ENCODE results near the gene ELOVL6. TPM values are rescaled to one million over a fixed set of nuclear protein-coding genes. Genes with fewer than 3 reads are reported as not detected.

The ELOVL6 gene
- polyA plus RNA-seq, 1 donor from 2014 or later = 21.3 TPM

DNA sequence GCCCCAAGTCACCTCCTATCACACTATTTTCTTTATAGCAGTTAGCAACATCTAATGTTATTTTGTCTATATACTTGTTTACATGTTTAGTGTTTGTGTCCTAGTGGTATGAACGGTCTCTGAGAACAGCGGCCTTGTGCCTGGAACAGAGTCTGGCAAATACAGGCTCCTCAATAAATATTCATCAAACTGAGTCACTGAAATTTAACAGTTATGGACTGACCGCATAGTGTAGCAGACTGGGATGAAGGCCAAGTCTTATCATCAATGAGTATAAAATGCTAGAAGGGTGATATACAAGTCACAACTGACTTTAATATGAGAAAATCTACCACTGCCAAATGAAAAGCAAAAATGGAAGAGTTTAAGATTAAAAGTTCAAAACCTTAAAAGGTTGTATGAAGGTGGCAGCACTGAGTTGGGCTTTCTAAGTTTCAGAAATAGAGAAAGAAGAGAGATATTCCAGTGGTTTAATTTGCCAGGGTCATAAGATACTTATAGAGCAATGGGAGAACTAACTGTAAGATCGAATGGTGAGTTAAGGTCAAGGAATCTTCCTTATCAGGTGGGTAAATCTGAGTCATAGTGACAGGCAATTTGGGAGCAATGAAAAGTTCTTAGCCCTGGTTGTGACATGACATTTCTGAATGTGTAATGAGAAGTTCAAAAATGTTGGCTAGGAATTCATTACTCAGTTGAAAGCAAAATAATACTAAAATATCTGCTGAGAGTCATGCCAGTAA lies 34.9 kb downstream of the ELOVL6 start:
- H3K79me2 ChIP-seq (replicated peaks; ENCODE audit: insufficient read depth, low read length) = peaks cover 17% of the 10 kb centered on the region
- no peaks in the 10 kb centered on the region for H3K36me3 ChIP-seq (ENCODE audit: insufficient read depth, low read length)
- H3K4me3 ChIP-seq (ENCODE audit: low read length) = no peak overlapping the region
- H3K9me2 ChIP-seq (ENCODE audit: insufficient read depth, low read length) = no peaks in the 10 kb centered on the region
- no peaks in the 10 kb centered on the region for H3K9me3 ChIP-seq (ENCODE audit: low read length)
- no peak overlapping the region for H3K27ac ChIP-seq (ENCODE audit: low read length)
- no peak overlapping the region for H3K9ac ChIP-seq (ENCODE audit: low read length)
- no peak overlapping the region for H2AFZ ChIP-seq (ENCODE audit: low read depth, low read length)
- no peaks in the 10 kb centered on the region for H3F3A ChIP-seq (ENCODE audit: insufficient read depth, low read length, poor library complexity, severe bottlenecking)
- H3K27me3 ChIP-seq (ENCODE audit: insufficient read depth, low read depth, low read length) = no peaks in the 10 kb centered on the region
- no peak overlapping the region for H3K4me2 ChIP-seq (ENCODE audit: low read length)
- no peaks in the 10 kb centered on the region for H4K20me1 ChIP-seq (ENCODE audit: insufficient read depth)
- no peak for TF ChIP-seq MXI1 (conservative IDR thresholded peaks at IDR 0.05; ENCODE audit: poor library complexity, severe bottlenecking)
- TF ChIP-seq EZH2 (IDR thresholded peaks at IDR 0.05; ENCODE audit: borderline replicate concordance, insufficient read depth, low read length, poor library complexity, severe bottlenecking) = no peak
- no peak for TF ChIP-seq EP300 (conservative IDR thresholded peaks at IDR 0.05; ENCODE audit: poor library complexity, severe bottlenecking)
- no peak for TF ChIP-seq TAF1 (IDR thresholded peaks at IDR 0.05; ENCODE audit: low read depth)
- no peak for TF ChIP-seq RAD21 (conservative IDR thresholded peaks at IDR 0.05)
- no peak for TF ChIP-seq SMC3 (conservative IDR thresholded peaks at IDR 0.05; ENCODE audit: poor library complexity)
- TF ChIP-seq, protein P1, sequence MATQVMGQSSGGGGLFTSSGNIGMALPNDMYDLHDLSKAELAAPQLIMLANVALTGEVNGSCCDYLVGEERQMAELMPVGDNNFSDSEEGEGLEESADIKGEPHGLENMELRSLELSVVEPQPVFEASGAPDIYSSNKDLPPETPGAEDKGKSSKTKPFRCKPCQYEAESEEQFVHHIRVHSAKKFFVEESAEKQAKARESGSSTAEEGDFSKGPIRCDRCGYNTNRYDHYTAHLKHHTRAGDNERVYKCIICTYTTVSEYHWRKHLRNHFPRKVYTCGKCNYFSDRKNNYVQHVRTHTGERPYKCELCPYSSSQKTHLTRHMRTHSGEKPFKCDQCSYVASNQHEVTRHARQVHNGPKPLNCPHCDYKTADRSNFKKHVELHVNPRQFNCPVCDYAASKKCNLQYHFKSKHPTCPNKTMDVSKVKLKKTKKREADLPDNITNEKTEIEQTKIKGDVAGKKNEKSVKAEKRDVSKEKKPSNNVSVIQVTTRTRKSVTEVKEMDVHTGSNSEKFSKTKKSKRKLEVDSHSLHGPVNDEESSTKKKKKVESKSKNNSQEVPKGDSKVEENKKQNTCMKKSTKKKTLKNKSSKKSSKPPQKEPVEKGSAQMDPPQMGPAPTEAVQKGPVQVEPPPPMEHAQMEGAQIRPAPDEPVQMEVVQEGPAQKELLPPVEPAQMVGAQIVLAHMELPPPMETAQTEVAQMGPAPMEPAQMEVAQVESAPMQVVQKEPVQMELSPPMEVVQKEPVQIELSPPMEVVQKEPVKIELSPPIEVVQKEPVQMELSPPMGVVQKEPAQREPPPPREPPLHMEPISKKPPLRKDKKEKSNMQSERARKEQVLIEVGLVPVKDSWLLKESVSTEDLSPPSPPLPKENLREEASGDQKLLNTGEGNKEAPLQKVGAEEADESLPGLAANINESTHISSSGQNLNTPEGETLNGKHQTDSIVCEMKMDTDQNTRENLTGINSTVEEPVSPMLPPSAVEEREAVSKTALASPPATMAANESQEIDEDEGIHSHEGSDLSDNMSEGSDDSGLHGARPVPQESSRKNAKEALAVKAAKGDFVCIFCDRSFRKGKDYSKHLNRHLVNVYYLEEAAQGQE (IDR thresholded peaks at IDR 0.05; ENCODE audit: borderline replicate concordance) = no peak
- TF ChIP-seq, protein P2, sequence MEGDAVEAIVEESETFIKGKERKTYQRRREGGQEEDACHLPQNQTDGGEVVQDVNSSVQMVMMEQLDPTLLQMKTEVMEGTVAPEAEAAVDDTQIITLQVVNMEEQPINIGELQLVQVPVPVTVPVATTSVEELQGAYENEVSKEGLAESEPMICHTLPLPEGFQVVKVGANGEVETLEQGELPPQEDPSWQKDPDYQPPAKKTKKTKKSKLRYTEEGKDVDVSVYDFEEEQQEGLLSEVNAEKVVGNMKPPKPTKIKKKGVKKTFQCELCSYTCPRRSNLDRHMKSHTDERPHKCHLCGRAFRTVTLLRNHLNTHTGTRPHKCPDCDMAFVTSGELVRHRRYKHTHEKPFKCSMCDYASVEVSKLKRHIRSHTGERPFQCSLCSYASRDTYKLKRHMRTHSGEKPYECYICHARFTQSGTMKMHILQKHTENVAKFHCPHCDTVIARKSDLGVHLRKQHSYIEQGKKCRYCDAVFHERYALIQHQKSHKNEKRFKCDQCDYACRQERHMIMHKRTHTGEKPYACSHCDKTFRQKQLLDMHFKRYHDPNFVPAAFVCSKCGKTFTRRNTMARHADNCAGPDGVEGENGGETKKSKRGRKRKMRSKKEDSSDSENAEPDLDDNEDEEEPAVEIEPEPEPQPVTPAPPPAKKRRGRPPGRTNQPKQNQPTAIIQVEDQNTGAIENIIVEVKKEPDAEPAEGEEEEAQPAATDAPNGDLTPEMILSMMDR (IDR thresholded peaks at IDR 0.05; ENCODE audit: poor library complexity, severe bottlenecking) = no peak
- no peak for TF ChIP-seq POLR2AphosphoS5 (IDR thresholded peaks at IDR 0.05)

DNA sequence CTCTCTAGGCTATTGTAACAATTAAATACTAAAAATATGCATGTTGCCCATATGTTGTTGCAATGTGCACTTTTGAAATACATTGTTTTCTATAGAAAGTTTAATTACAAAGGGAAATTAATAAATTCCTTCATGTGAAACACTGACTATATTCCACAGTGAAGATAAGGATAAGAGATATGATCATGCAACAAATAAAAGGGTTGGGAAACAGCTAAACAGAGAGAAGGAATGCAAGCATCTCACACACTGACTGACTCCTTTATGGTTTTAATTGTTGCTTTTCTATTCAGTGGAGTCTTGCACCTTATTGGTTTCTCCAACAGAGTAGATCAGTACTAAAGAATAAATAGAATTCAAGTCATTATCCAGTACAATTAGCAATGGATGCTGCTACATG lies 37.8 kb downstream of the ELOVL6 start:
- no peaks in the 10 kb centered on the region for H3K36me3 ChIP-seq (ENCODE audit: insufficient read depth, low read length)
- H2AFZ ChIP-seq (ENCODE audit: low read depth, low read length) = no peak overlapping the region
- H3K9me2 ChIP-seq (ENCODE audit: insufficient read depth, low read length) = no peaks in the 10 kb centered on the region
- no peak overlapping the region for H3K27ac ChIP-seq (ENCODE audit: low read length)
- H3F3A ChIP-seq (ENCODE audit: insufficient read depth, low read length, poor library complexity, severe bottlenecking) = no peaks in the 10 kb centered on the region
- no peak overlapping the region for H3K4me2 ChIP-seq (ENCODE audit: low read length)
- H3K9ac ChIP-seq (ENCODE audit: low read length) = no peak overlapping the region
- H3K79me2 ChIP-seq (replicated peaks; ENCODE audit: insufficient read depth, low read length) = peaks cover 34% of the 10 kb centered on the region
- H3K9me3 ChIP-seq (ENCODE audit: low read length) = no peaks in the 10 kb centered on the region
- H4K20me1 ChIP-seq (ENCODE audit: insufficient read depth) = no peaks in the 10 kb centered on the region
- TF ChIP-seq TAF1 (IDR thresholded peaks at IDR 0.05; ENCODE audit: low read depth) = no peak
- TF ChIP-seq EP300 (conservative IDR thresholded peaks at IDR 0.05; ENCODE audit: poor library complexity, severe bottlenecking) = no peak
- TF ChIP-seq EZH2 (IDR thresholded peaks at IDR 0.05; ENCODE audit: borderline replicate concordance, insufficient read depth, low read length, poor library complexity, severe bottlenecking) = no peak
- TF ChIP-seq, protein P1 (IDR thresholded peaks at IDR 0.05; ENCODE audit: borderline replicate concordance) = no peak
- TF ChIP-seq RAD21 (conservative IDR thresholded peaks at IDR 0.05) = no peak
- TF ChIP-seq, protein P2 (IDR thresholded peaks at IDR 0.05; ENCODE audit: poor library complexity, severe bottlenecking) = no peak
- no peak for TF ChIP-seq MXI1 (conservative IDR thresholded peaks at IDR 0.05; ENCODE audit: poor library complexity, severe bottlenecking)
- TF ChIP-seq SMC3 (conservative IDR thresholded peaks at IDR 0.05; ENCODE audit: poor library complexity) = no peak
- no peak for TF ChIP-seq POLR2AphosphoS5 (IDR thresholded peaks at IDR 0.05)
- H3K4me3 ChIP-seq (ENCODE audit: low read length) = no peak overlapping the region
- H3K27me3 ChIP-seq (ENCODE audit: insufficient read depth, low read depth, low read length) = no peaks in the 10 kb centered on the region
